GM18508 (cell line): ENCODE results near the gene ZNF638.
"Not testable (repeated sequence)": the region's sequence is repeated elsewhere in the genome, so short reads cannot be mapped to it uniquely, and the experiment has no call there.

Experiments
- ATAC-seq: cut with Tn5 transposase; IDR thresholded peaks from one replicate; pipeline ENCODE4 v1.9.1; 2021; ENCODE audit warnings: moderate number of reproducible peaks; ENCODE audit not compliant: insufficient read depth, unreplicated experiment

The ZNF638 gene

GRCh38 chr2:71393216-71393615 lies 61.6 kb downstream of the ZNF638 start:
- no peak for ATAC-seq

- ATAC-seq: no peak
Observed at GRCh38 chr2:71395471-71395870, 63.9 kb downstream of the ZNF638 start.

DNA sequence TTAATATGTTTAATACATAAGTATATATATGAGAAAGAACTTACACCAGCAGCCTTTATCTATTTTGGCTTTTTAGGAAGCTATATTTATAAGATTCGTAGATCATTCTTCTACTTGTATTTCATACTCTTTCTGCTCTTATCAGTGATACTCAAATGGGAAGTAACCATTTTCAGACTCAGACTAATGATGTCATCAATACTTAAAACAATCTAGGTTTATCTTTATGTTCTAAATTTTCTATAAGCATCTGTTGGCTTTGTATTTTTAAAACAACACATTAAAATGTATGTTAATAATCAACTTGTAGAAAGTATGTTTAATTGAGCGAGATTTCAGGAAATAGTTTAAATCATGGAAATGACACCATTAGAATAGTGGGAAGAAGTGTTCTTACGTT lies 70.8 kb downstream of the ZNF638 start:
- no peak for ATAC-seq

DNA sequence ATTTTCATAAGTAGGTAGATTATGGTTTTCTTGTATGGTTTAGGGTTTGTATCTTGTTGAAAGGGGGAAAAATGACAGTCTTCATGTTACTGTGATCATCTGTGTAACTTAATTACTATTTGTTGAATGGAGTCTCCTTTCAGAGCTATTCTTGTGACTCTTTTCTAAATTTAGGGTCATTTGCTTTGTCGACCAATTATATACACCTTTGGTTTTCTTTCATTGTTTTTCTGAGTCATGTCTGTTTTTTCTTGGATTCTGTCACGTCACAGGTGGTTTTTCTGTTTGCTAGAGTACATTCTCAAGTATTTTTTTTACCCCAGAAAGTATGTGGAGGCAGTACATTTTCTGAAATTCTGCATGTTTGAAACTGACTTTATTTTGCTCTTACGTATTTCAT lies 78.0 kb downstream of the ZNF638 start:
- no peak for ATAC-seq

DNA sequence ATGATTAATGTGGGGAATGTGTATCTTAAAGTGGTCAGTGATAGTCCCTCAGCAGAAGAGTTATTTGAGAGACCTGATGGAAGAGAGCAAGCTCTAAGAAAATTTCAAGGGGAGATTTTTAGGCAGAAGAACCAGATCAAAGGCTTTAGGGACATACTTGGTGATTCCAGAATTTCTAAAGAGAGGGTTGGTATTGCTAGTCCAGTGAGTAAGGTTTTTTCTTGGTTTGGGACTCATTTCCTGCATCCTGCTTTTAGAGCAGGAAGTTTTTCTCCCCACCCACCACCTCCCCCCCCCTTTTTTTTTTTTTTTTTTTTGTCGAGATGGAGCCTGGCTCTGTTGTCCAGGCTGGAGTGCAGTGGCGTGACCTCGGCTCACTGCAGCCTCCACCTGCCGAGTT lies 79.1 kb downstream of the ZNF638 start:
- no peak for ATAC-seq

DNA sequence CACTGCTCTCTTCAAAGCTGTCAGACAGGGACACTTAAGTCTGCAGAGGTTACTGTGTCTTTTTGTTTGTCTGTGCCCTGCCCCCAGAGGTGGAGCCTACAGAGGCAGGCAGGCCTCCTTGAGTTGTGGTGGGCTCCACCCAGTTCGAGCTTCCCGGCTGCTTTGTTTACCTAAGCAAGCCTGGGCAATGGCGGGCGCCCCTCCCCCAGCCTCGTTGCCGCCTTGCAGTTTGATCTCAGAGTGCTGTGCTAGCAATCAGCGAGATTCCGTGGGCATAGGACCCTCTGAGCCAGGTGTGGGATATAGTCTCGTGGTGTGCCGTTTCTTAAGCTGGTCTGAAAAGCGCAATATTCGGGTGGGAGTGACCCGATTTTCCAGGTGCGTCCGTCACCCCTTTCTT lies 85.3 kb downstream of the ZNF638 start:
- ATAC-seq: not testable (repeated sequence)

- ATAC-seq: no peak
Observed at GRCh38 chr2:71417300-71418202, 86.0 kb downstream of the ZNF638 start.

GRCh38 chr2:71419145-71419544 lies 87.6 kb downstream of the ZNF638 start:
- ATAC-seq: no peak

DNA sequence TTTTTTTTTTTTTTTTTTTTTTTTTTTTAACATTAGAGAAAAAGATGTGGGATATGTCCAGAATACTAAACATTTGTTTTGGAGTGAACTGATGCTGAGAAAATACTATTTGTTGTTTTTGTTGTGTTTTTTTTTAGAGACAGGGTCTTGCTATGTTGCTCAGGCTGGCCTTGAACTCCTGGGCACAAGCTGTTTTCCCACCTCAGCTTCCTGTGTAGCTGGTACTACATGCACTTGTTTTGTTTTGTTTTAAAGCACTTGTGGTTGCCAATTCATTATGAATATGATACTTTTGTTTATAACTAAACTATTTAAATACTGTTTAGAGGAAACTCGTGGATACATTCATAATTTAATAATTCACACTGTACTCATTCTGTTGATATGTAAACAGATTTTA lies 88.4 kb downstream of the ZNF638 start:
- ATAC-seq: no peak

DNA sequence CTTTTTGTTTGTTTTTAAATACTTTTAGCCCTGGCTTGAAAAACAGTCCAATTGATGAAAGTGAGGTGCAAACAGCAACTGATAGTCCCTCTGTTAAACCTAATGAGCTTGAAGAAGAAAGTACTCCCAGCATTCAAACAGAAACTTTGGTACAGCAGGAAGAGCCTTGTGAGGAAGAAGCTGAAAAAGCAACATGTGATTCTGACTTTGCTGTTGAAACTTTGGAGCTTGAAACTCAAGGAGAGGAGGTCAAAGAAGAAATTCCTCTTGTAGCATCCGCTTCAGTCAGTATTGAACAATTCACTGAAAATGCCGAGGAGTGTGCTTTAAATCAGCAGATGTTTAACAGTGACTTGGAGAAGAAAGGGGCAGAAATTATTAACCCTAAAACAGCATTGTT lies 91.2 kb downstream of the ZNF638 start:
- ATAC-seq: no peak

GRCh38 chr2:71423817-71424420 lies 92.3 kb downstream of the ZNF638 start:
- ATAC-seq: no peak

GRCh38 chr2:71426721-71427120 lies 95.1 kb downstream of the ZNF638 start:
- ATAC-seq: no peak

DNA sequence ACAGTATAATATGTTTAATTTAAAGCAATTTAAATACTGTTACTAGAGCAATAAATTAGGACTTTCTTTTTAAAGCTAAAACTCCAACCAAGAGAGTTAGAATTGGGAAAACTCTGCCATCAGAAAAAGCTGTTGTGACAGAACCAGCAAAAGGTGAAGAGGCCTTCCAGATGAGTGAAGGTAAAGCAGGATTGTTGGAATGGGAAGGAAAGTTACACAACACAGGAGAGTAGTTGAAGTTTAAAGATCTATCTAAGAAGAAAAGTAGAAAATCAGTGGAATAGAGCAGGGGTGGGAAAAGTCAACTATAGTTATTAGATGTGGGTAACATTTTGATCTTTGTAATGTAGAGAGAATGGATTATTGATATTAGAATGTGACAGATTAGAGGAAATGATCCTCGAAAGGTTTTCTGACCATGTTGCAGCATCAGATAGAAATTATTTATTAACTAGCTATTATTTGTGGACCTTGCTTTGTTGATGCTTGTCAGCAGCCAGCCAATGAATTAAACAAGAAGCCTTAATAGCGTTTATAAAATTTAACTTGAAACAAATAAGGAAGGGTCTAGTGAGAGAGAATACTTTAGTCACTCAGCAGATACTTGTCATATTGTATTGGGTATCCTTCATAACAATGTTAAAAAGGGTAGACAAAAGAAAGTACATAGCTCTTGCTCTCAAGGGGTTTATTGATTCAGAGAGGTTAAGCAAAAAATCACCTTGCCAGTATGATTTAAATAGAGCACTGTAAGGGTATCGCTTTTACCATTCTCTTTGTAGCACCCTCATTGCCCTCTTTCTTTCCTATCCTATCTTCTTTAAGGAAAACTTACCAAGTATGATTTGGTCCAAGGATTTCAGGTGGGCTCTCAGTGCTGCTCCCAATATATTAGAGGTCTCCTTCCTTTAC lies 97.1 kb downstream of the ZNF638 start:
- no peak for ATAC-seq

- not testable (repeated sequence) for ATAC-seq
Observed at GRCh38 chr2:71445142-71445541, 113.6 kb downstream of the ZNF638 start.

- no peak for ATAC-seq
Observed at GRCh38 chr2:71446505-71446904, 114.9 kb downstream of the ZNF638 start.

- no peak for ATAC-seq
Observed at GRCh38 chr2:71449343-71449742, 117.8 kb downstream of the ZNF638 start.

DNA sequence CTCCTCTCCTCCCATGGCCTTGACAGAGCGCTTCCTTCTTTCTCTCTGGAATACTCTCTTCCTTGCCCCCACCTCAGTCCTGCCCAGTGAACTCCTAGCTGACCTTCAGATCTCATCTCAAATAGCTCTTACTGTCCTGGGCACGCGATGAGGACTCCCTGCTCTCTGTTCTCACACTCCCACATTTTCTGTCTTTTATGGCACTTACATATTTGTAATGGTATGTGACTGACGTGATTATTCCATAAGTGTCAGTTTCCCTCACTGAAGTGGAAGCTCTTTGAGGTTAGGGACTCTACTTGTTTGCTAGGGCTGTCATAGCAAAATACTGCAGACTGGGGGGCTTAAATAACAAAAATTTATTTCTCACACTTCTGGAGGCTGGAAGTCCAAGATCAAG lies 120.1 kb downstream of the ZNF638 start:
- ATAC-seq: no peak

DNA sequence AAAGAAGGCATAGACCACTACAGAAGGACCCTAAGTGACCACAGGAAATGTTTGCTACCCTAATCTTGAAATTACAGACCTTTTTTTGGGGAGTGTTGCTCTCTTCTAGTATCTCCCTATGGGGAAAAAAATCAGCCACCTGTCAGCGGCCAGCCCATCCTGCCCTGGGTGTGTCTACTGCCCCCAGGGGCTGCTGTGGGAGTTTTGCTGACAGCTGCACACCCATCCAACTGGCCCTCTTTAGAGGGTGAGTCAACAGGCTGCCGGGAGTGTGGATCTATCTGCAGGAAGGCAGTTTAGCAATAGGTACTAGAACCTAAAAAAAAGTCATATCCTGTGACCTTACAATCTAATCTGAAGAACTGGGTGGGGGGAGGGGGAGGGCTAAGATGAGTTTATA lies 121.0 kb downstream of the ZNF638 start:
- no peak for ATAC-seq

DNA sequence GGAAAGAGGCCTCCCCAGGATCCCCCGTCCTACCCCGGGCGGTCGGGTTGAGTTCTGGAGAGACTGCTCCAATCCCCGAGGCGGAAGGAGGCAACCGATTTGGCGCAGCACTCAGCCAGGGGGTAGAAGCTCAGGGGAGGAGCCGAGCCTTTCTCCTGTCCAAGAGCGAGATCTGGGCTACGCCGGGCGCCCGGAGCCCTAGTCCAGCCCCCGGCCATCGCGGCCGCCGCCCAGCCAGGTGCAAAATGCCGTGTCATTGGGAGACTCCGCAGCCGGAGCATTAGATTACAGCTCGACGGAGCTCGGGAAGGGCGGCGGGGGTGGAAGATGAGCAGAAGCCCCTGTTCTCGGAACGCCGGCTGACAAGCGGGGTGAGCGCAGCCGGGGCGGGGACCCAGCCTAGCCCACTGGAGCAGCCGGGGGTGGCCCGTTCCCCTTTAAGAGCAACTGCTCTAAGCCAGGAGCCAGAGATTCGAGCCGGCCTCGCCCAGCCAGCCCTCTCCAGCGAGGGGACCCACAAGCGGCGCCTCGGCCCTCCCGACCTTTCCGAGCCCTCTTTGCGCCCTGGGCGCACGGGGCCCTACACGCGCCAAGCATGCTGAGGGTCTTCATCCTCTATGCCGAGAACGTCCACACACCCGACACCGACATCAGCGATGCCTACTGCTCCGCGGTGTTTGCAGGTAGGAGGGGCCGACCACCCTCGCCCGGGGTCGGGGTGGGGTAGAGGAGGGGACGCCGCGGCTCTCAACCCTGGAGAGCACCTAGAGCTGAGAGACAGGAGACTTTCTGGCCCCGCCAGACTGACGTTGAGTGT lies 122.0 kb downstream of the ZNF638 start, which contains the start of gene DYSF:
Gene DYSF (plus strand): TSS at position 158 of the 817 bp plus-strand sequence.
- no peak for ATAC-seq
